K562 (cell line): ENCODE results near the gene SNX25. TPM values are rescaled to one million over a fixed set of nuclear protein-coding genes. Genes with fewer than 3 reads are reported as not detected.

ENCODE experiments used
- ILF3 ChIP-seq: fragments of 450-650 bp; IDR thresholded peaks from 2 replicates; pipeline ENCODE4 v1.6.1; 2018; ENCODE audit warnings: antibody characterized with exemption, mild to moderate bottlenecking, moderate library complexity, borderline replicate concordance
- L3MBTL2 ChIP-seq: fragments of 450-650 bp; IDR thresholded peaks from 2 replicates; pipeline ENCODE4 v1.6.1; 2016; ENCODE audit warnings: mild to moderate bottlenecking, moderate library complexity
- NCOR1 ChIP-seq: fragments of 450-650 bp; IDR thresholded peaks from 2 replicates; pipeline ENCODE4 v1.6.1; 2016; ENCODE audit warnings: mild to moderate bottlenecking, moderate library complexity
- PBX2 ChIP-seq, 2 experiments: IDR thresholded peaks in 1 of 2; conservative IDR thresholded peaks in 1 of 2; 2 replicates each; pipeline ENCODE4 v1.6.1; 2016; ENCODE audit warnings: low read depth in 2 of 2, mild to moderate bottlenecking in 1 of 2, missing compliant biosample characterization in 1 of 2, missing genetic modification characterization in 1 of 2, moderate library complexity in 1 of 2
- TCF7L2 ChIP-seq: fragments of 150-350 bp; IDR thresholded peaks from 2 replicates; pipeline ENCODE4 v1.6.1; 2016; ENCODE audit warnings: low read depth, mild to moderate bottlenecking, low read length, moderate library complexity
- UBTF ChIP-seq, 2 experiments: IDR thresholded peaks; 2 replicates each; pipeline ENCODE4 v1.6.1; 2012; ENCODE audit warnings: improper control_type of control experiment in 2 of 2, low read depth in 2 of 2, low read length in 2 of 2, borderline replicate concordance in 1 of 2
- WHSC1 ChIP-seq: IDR thresholded peaks from one replicate; pipeline ENCODE4 v1.6.1; 2012; ENCODE audit warnings: low read length, control low read depth, inconsistent platforms
- ZNF318 ChIP-seq, 2 experiments: fragments of 450-650 bp; IDR thresholded peaks; 2 replicates each; pipeline ENCODE4 v1.6.1; 2016; ENCODE audit warnings: mild to moderate bottlenecking in 2 of 2, borderline replicate concordance in 1 of 2, low read depth in 1 of 2, moderate library complexity in 1 of 2
- ZNF764 ChIP-seq: fragments of 250-450 bp; sonication (Bioruptor Pico); IDR thresholded peaks from 2 replicates; pipeline ENCODE4 v1.4.0; 2020; ENCODE audit warnings: low read depth, mild to moderate bottlenecking, moderate library complexity
- polyA plus RNA-seq, 8 experiments: library from polyadenylated mRNA; depleted of rRNA in 4 of 8; stranded (reverse) in 5 of 8; unstranded in 3 of 8; fragments of >200 nt; fragmentation: Nextera tagmentation in 2 of 8; fragmentation: Illumina TruSeq in 1 of 8; extraction: Ambion mirVana in 2 of 8; extraction: Trizol in 1 of 8; gene quantifications; 2 replicates each; pipeline versions ENCODE4 v1.2.1 to v1.2.3, GENCODE V29; 2011 to 2014; ENCODE audit warnings: inconsistent platforms in 1 of 8, missing spikeins in 1 of 8
- total RNA-seq, 7 experiments: library from RNA; depleted of rRNA in 6 of 7; stranded (reverse); fragments of >200 nt in 6 of 7; fragmentation: Illumina TruSeq in 2 of 7; extraction: Trizol in 2 of 7; gene quantifications; 2 replicates each; pipeline versions ENCODE4 v1.2.1 to v1.2.3, GENCODE V29; 2011 to 2021; ENCODE audit warnings: low replicate concordance in 1 of 7

Gene SNX25
- total and polyA plus RNA-seq, 9 of the 15 experiments (the other 6 are each of a cell fraction or from before 2014, with no cell fraction given) = 2.5 to 23.4 (median 13.3) TPM

DNA sequence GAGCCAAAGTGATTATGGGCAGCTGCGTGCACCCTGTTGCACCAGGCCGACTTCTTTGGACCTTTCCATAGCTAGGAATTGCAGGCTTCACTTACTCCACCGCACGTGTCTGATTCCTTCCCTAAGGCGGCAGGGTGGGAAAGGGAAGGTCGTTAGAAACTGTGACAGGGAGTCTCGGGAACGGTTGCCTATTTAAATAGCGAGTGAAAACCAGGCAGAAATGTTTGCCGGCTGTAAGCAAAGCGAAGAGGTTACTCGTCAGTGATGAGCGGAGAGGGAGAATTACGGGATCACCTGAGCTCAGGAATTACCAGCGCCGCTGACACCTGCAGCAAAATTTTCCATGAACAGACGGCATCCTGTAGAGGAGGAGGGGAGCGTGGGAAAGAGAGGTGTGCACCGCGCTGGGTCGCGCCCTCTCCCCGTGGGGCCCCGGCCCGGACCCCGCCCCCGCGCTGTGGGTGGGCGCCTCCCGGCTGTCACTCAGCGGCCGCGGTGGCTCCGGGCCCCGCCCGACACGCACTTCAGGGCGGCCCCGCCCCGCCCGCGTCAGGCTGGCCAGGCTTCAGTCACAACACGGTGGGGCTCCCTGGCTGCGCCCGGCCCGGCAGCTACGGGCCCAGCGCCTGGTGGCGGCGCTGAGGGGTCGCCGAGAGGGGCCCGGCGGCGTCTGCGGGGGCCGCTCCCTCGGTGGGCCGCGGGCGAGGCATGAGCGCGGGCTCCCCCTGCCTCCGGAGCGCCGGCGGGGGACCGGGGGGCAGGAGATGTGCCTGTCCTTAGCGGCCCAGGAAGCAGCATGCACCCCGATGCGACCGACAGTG, at the start of gene SNX25 (continued):
- TF ChIP-seq ZNF318 (IDR thresholded peaks at IDR 0.05; ENCODE audit: borderline replicate concordance in 1 of 2, low read depth in 1 of 2) (no peak), UBTF (IDR thresholded peaks at IDR 0.05; ENCODE audit: borderline replicate concordance in 1 of 2, low read depth in 2 of 2, low read length in 2 of 2) (0 out of 4 replicates have a peak, but pooled peaks of 1 of the 2 experiments have one; percentile 22), ILF3 (0 out of 2 replicates have a peak, but pooled peaks have one; percentile 69), NCOR1 (no peak; the same call in 1 of the 2 replicates), TCF7L2 (no peak), PBX2 (CRISPR knock-in tag; IDR thresholded peaks at IDR 0.05; ENCODE audit: low read depth) (peak; percentile 72), PBX2 (tag; conservative IDR thresholded peaks at IDR 0.05; ENCODE audit: low read depth) (no peak), L3MBTL2 (peak; percentile 48), ZNF764 (CRISPR knock-in tag) (no peak), WHSC1 (no peak)
